Cardiac muscle cell (in vitro differentiated cells and primary cell): Measurements from ENCODE around the gene CTDSP1. TPM values are rescaled to one million over a fixed set of nuclear protein-coding genes. Genes with fewer than 3 reads are reported as not detected.

Experiments used
- DNase-seq, 2 donors: peaks; one replicate each; pipeline versions ENCODE4 v3.0.0 to v3.0.0-alpha.2; 2010 to 2017; ENCODE audit warnings: low read depth in 1 of 2, low spot score in 1 of 2
- H3K27ac ChIP-seq: fragments of 200-600 bp; sonication (generic); 2 replicates; pipeline ENCODE4 v1.5.1; 2016
- H3K27me3 ChIP-seq: fragments of 200-600 bp; sonication (generic); 2 replicates; pipeline ENCODE4 v1.6.0; 2016; ENCODE audit warnings: control low read depth
- H3K36me3 ChIP-seq: fragments of 200-600 bp; sonication (generic); 2 replicates; pipeline ENCODE4 v1.5.1; 2016; ENCODE audit warnings: control low read depth
- H3K4me1 ChIP-seq: fragments of 200-600 bp; sonication (generic); 2 replicates; pipeline ENCODE4 v1.8.1; 2017; ENCODE audit warnings: low read depth, mild to moderate bottlenecking, mixed run types
- H3K4me3 ChIP-seq: fragments of 200-600 bp; sonication (generic); 2 replicates; pipeline ENCODE4 v1.5.1; 2016; ENCODE audit warnings: mild to moderate bottlenecking
- H3K9me3 ChIP-seq: fragments of 200-600 bp; sonication (generic); 2 replicates; pipeline ENCODE4 v1.5.1; 2017; ENCODE audit warnings: low read depth, mild to moderate bottlenecking, control low read depth
- CTCF ChIP-seq: IDR thresholded peaks from 2 replicates; pipeline ENCODE4 v1.5.1; 2012; ENCODE audit warnings: low read depth, mild to moderate bottlenecking, low read length
- polyA plus RNA-seq: library from polyadenylated mRNA; unstranded; fragments of >200 nt; fragmentation: Nextera tagmentation; extraction: Ambion mirVana; gene quantifications from 2 replicates; pipeline ENCODE4 v1.2.1, GENCODE V29; 2016
- total RNA-seq: library from RNA; depleted of rRNA; stranded (reverse); fragments of >200 nt; gene quantifications from 2 replicates; pipeline ENCODE4 v1.2.3, GENCODE V29; 2016

Gene CTDSP1
- total and polyA plus RNA-seq, 2 experiments from 2014 or later: 35.5 to 147 TPM

GRCh38 chr2:218368150-218368528 lies 31.5 kb upstream of the CTDSP1 start:
- no peak for DNase-seq
- Histone ChIP-seq H3K36me3 (no peaks in the 10 kb centered on the region), H3K27ac (no peak overlapping the region), H3K27me3 (no peaks in the 10 kb centered on the region), H3K9me3 (no peaks in the 10 kb centered on the region), H3K4me1 (no peaks in the 10 kb centered on the region), H3K4me3 (peak overlapping the region; percentile 13)
- no peak for TF ChIP-seq CTCF

- peak; percentile 6 for TF ChIP-seq CTCF
- Histone ChIP-seq H3K4me1 (no peaks in the 10 kb centered on the region), H3K4me3 (no peak overlapping the region), H3K27ac (no peak overlapping the region), H3K27me3 (no peaks in the 10 kb centered on the region), H3K36me3 (no peaks in the 10 kb centered on the region), H3K9me3 (no peaks in the 10 kb centered on the region)
- DNase-seq: peak; percentile 20 to 37
Measured at GRCh38 chr2:218368621-218369153, 31.0 kb upstream of the CTDSP1 start.

GRCh38 chr2:218369330-218369729 lies 30.3 kb upstream of the CTDSP1 start:
- H3K36me3 ChIP-seq: no peaks in the 10 kb centered on the region
- no peak for TF ChIP-seq CTCF
- no peak for DNase-seq
- no peaks in the 10 kb centered on the region for H3K9me3 ChIP-seq
- no peak overlapping the region for H3K27ac ChIP-seq
- H3K27me3 ChIP-seq: no peaks in the 10 kb centered on the region
- no peak overlapping the region for H3K4me3 ChIP-seq
- H3K4me1 ChIP-seq: no peaks in the 10 kb centered on the region

- H3K27me3 ChIP-seq: no peaks in the 10 kb centered on the region
- H3K4me1 ChIP-seq: no peaks in the 10 kb centered on the region
- no peaks in the 10 kb centered on the region for H3K9me3 ChIP-seq
- H3K27ac ChIP-seq: no peak overlapping the region
- DNase-seq: peak in 1 of 2 donors; percentile 72
- H3K4me3 ChIP-seq: no peak overlapping the region
- H3K36me3 ChIP-seq: no peaks in the 10 kb centered on the region
- TF ChIP-seq CTCF: no peak
Measured at GRCh38 chr2:218370410-218371063, 29.1 kb upstream of the CTDSP1 start.

GRCh38 chr2:218371983-218372350 lies 27.7 kb upstream of the CTDSP1 start:
- Histone ChIP-seq H3K27ac (no peak overlapping the region), H3K36me3 (no peaks in the 10 kb centered on the region), H3K27me3 (no peaks in the 10 kb centered on the region), H3K9me3 (no peaks in the 10 kb centered on the region), H3K4me3 (no peak overlapping the region), H3K4me1 (no peaks in the 10 kb centered on the region)
- no peak for TF ChIP-seq CTCF
- no peak for DNase-seq
